Gastroesophageal sphincter (tissue), 4 donors: ENCODE results near the gene NDFIP2. TPM values are rescaled to one million over a fixed set of nuclear protein-coding genes. Genes with fewer than 3 reads are reported as not detected.

ENCODE experiments used
- ATAC-seq: fragments of 150-250 bp; one replicate; pipeline ENCODE4 v1.9.1; 2016; ENCODE audit warnings: mild to moderate bottlenecking, moderate library complexity
- H3K27ac ChIP-seq, 4 donors: fragments of 200-600 bp; sonication (generic) in 3 of 4; 1 replicate in 3 of 4; 2 replicates in 1 of 4; pipeline ENCODE4 v1.5.1; 2016 to 2019
- H3K27me3 ChIP-seq: fragments of 200-600 bp; sonication (generic); one replicate; pipeline ENCODE4 v1.5.1; 2019
- H3K36me3 ChIP-seq, 2 donors: fragments of 200-600 bp; sonication (generic); one replicate each; pipeline ENCODE4 v1.5.1; 2019; ENCODE audit warnings: control low read depth in 1 of 2
- H3K4me1 ChIP-seq, 3 donors: fragments of 200-600 bp; sonication (generic); 1 replicate in 2 of 3; 2 replicates in 1 of 3; pipeline ENCODE4 v1.5.1; 2016 to 2019; ENCODE audit warnings: control low read depth in 2 of 3
- H3K4me3 ChIP-seq, 2 donors: fragments of 200-600 bp; sonication (generic); one replicate each; pipeline ENCODE4 v1.5.1; 2019; ENCODE audit warnings: mild to moderate bottlenecking in 1 of 2, moderate library complexity in 1 of 2
- H3K9me3 ChIP-seq, 3 donors: fragments of 200-600 bp; sonication (generic); one replicate each; pipeline ENCODE4 v1.5.1; 2017 to 2019; ENCODE audit warnings: control low read depth in 2 of 3
- EP300 ChIP-seq: sonication (generic); formaldehyde crosslinking; IDR thresholded peaks from one replicate; pipeline ENCODE4 v1.6.1; 2017; ENCODE audit warnings: antibody characterized with exemption, mild to moderate bottlenecking
- POLR2A ChIP-seq, 2 donors: fragments of 450-650 bp; IDR thresholded peaks; one replicate each; pipeline ENCODE4 v1.6.1; 2017; ENCODE audit warnings: antibody characterized with exemption in 2 of 2, mild to moderate bottlenecking in 2 of 2, moderate library complexity in 1 of 2
- POLR2AphosphoS5 ChIP-seq: sonication (generic); formaldehyde crosslinking; IDR thresholded peaks from one replicate; pipeline ENCODE4 v1.6.1; 2017; ENCODE audit warnings: antibody characterized with exemption
- WGBS, 2 donors: methylation state at CpG; one replicate each; pipeline ENCODE4 v1.1.5; 2018; ENCODE audit warnings: low coverage in 1 of 2; 5-methylcytosine and 5-hydroxymethylcytosine counted together
- total RNA-seq, 4 donors: library from RNA; depleted of rRNA; stranded (reverse); fragments of >200 nt; gene quantifications; one replicate each; pipeline ENCODE4 v1.1.0, GENCODE V29; 2016
- TF ChIP-seq, protein P1 (sequence below), 4 experiments: fragments of 200-600 bp in 2 of 4; fragments of 450-650 bp in 2 of 4; sonication (generic) in 1 of 4; IDR thresholded peaks; one replicate each; pipeline ENCODE4 v1.5.1; 2017 to 2019; ENCODE audit warnings: antibody characterized with exemption in 4 of 4, mild to moderate bottlenecking in 2 of 4, moderate library complexity in 2 of 4

The NDFIP2 gene
- total RNA-seq, 4 donors from 2014 or later: 6.9 to 21.6 (median 10.7) TPM

DNA sequence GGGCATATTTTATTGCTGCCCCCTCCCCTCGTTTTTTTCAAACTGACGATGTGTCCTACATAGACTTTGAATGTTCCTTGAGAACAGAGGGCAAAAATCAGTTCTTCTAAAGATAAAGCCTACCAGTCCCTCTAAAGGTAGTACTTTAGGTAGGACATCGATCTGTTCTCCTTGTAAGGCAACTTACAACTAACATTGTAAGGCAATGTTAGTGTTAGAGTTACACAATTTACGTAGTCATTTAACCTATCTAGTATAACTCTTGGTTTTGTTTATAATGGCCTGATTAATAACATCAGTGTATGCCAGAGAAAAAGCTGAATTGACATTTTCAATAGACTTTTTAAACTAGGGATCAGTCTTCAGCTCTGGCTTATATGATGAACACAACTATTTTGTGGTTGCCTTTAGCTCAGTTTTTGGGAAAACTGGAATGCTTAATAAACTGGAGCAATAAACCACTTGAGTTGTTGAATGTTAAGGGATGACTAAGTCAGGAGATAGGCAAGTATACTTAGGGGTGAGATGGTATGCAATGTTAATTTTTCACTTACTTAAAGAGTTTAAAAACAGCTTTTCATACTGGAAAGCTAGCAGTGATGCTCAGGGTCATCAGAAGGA is 2.2 kb downstream of the NDFIP2 start:
- H3K4me1 ChIP-seq: peaks cover 0 to 25% (median 3%) of the 10 kb centered on the region in 3 donors
- 70 to 76% methylated on average over 4 of the region's 4 CpGs for WGBS, 2 donors

DNA sequence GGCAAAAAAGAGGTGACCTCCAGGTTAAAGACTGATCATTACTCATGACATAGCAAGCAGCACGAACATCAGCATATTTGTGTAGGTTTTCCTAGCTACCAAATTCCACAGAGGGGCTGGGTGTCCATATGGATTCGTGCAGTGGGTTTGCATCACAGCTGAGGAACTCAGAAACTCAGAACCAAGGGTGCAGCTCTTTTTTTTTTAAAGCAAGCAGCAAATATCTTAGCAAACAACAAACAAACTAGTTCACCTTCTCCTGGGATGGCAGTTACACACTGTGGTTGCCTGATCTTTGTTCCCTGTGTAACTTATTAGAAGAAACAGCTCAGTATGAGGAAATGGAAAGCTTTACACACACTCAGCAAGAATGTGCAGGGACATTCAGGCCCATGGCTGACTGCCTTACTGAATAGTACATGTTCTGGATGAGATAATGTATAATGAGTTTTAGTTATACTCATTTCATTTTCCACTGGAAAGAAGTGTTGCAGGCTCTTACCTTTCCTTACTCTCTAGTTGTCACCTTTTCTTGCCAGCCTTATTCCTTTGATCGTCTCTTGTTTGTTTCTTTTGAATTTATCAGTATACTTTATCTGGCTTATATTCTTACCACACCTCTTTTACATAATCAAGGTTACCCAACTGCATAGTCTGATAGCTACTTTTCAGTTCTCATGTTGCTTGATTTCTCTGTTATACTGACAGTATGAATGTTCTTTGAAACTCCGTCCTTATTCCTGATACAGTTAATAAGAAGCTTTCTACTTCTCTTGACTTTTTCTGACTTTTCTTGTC is 4.3 kb downstream of the NDFIP2 start:
- H3K27ac ChIP-seq: no peak overlapping the region
- 38 to 65% methylated on average over 4 of the region's 4 CpGs for WGBS, 2 donors
- TF ChIP-seq EP300 (no peak), POLR2AphosphoS5 (no peak)
- TF ChIP-seq, protein P1, sequence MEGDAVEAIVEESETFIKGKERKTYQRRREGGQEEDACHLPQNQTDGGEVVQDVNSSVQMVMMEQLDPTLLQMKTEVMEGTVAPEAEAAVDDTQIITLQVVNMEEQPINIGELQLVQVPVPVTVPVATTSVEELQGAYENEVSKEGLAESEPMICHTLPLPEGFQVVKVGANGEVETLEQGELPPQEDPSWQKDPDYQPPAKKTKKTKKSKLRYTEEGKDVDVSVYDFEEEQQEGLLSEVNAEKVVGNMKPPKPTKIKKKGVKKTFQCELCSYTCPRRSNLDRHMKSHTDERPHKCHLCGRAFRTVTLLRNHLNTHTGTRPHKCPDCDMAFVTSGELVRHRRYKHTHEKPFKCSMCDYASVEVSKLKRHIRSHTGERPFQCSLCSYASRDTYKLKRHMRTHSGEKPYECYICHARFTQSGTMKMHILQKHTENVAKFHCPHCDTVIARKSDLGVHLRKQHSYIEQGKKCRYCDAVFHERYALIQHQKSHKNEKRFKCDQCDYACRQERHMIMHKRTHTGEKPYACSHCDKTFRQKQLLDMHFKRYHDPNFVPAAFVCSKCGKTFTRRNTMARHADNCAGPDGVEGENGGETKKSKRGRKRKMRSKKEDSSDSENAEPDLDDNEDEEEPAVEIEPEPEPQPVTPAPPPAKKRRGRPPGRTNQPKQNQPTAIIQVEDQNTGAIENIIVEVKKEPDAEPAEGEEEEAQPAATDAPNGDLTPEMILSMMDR (IDR thresholded peaks at IDR 0.05): no peak
- H3K27me3 ChIP-seq: no peaks in the 10 kb centered on the region
- ATAC-seq: no peak
- H3K4me3 ChIP-seq: no peak overlapping the region
- no peaks in the 10 kb centered on the region for H3K36me3 ChIP-seq
- peaks cover 0 to 26% (median 3%) of the 10 kb centered on the region in 3 donors for H3K4me1 ChIP-seq
- no peaks in the 10 kb centered on the region for H3K9me3 ChIP-seq

More for the DNA sequence above, 2.2 kb downstream of the NDFIP2 start:
- no peak overlapping the region for H3K27ac ChIP-seq
- ATAC-seq: no peak
- H3K27me3 ChIP-seq: no peaks in the 10 kb centered on the region
- TF ChIP-seq, protein P1 (IDR thresholded peaks at IDR 0.05): no peak
- TF ChIP-seq EP300 (no peak), POLR2AphosphoS5 (no peak), POLR2A (IDR thresholded peaks at IDR 0.05) (no peak)
- no peaks in the 10 kb centered on the region for H3K36me3 ChIP-seq
- no peaks in the 10 kb centered on the region for H3K9me3 ChIP-seq
- H3K4me3 ChIP-seq: no peak overlapping the region

DNA sequence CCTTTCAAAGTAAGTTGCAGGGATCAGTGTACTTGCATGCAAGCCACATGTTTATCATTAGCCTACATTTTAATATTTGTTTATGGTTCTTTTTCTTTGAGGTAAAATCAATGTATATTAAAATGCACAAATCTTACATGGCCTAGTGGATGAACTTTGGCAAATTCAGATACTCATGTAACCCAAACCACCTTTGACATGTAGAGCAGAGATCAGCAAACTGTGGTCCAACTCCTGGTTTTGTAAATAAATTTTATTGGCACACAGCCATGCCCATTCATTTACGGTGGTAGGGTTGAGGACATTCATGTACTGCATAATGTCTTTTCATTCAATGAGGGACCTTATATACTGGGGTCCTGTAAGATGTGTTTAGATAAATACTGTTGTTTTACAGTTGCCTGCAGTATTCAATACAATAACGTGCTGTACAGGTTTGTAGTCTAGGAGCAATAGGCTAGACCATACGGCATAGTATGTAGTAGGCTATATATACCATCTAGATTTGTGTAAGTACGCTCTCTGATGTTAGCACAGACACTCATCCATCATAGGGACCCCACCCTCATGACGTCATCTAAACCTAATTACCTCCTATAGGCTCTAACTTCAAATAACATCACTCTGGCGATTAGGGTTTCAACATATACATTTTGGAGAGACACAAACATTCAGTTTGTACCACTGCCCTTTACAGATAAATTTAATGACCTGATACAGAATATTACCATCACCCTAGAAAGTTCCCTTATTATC is 5.7 kb downstream of the NDFIP2 start:
- H3K27ac ChIP-seq: no peak overlapping the region
- 90 to 94% methylated on average over 6 of the region's 6 CpGs for WGBS, 2 donors
- H3K4me1 ChIP-seq: peaks cover 0 to 30% (median 3%) of the 10 kb centered on the region in 3 donors
- H3K36me3 ChIP-seq: no peaks in the 10 kb centered on the region
- H3K9me3 ChIP-seq: no peaks in the 10 kb centered on the region
- no peak overlapping the region for H3K4me3 ChIP-seq
- TF ChIP-seq, protein P1 (IDR thresholded peaks at IDR 0.05): no peak
- TF ChIP-seq POLR2AphosphoS5 (no peak), EP300 (no peak), POLR2A (IDR thresholded peaks at IDR 0.05) (no peak)
- ATAC-seq: no peak
- H3K27me3 ChIP-seq: no peaks in the 10 kb centered on the region

DNA sequence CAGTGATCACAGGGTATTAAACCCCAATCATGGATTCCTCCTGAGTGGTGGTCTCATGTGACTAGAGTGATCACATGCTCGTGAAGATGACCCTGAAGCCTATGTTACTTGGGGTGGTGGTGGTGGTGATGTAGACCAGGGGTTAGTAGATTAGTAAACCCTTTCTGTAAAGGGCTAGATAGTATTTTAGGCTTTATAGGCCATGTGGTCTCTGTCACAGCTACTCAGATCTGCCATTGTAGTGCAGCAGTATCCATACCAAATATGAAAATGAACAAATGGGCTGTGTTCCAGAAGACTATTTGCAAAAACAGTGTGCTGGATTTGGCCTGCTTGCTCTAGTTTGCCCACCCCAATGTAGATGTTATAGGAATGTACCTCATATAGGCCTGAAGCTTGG is 9.4 kb downstream of the NDFIP2 start:
- 80% methylated on average over 1 of the region's 1 CpG for WGBS, 2 donors
- Histone ChIP-seq H3K27ac (no peak overlapping the region), H3K4me1 (peaks cover 0 to 26% (median 0%) of the 10 kb centered on the region in 3 donors), H3K27me3 (no peaks in the 10 kb centered on the region), H3K36me3 (no peaks in the 10 kb centered on the region), H3K9me3 (no peaks in the 10 kb centered on the region), H3K4me3 (no peak overlapping the region)
- TF ChIP-seq POLR2A (IDR thresholded peaks at IDR 0.05): no peak
- TF ChIP-seq POLR2AphosphoS5: no peak
- TF ChIP-seq EP300: no peak
- TF ChIP-seq, protein P1 (IDR thresholded peaks at IDR 0.05): no peak
- no peak for ATAC-seq
